ENCODE measurements around the gene MOV10L1. TPM values are rescaled to one million over a fixed set of nuclear protein-coding genes. Genes with fewer than 3 reads are reported as not detected.
"Not testable (repeated sequence)": the region's sequence is repeated elsewhere in the genome, so short reads cannot be mapped to it uniquely, and the experiment has no call there.

Gene MOV10L1
- polyA plus RNA-seq, 3 donors from 2014 or later: 1.4 TPM; not detected in 2

GRCh38 chr22:50199829-50200460 is 110.1 kb downstream of the MOV10L1 start:
- H3K9me3 Mint-ChIP-seq: no peaks in the 10 kb centered on the region
- peaks cover 0 to 3% (median 0%) of the 10 kb centered on the region in 3 donors for H3K36me3 Mint-ChIP-seq
- H3K4me3 Mint-ChIP-seq: peak overlapping the region; percentile 21 to 67 (median 54)
- DNase-seq: no peak
- H3K27me3 Mint-ChIP-seq (ENCODE audit: low read depth in 3 of 3): peaks cover 3 to 8% (median 6%) of the 10 kb centered on the region in 3 donors
- H3K27ac Mint-ChIP-seq: peak overlapping the region in 5 of 6 donors; percentile 35 to 78 (median 71)
- peaks cover 19 to 25% of the 10 kb centered on the region in 2 donors for H3K4me1 Mint-ChIP-seq

DNA sequence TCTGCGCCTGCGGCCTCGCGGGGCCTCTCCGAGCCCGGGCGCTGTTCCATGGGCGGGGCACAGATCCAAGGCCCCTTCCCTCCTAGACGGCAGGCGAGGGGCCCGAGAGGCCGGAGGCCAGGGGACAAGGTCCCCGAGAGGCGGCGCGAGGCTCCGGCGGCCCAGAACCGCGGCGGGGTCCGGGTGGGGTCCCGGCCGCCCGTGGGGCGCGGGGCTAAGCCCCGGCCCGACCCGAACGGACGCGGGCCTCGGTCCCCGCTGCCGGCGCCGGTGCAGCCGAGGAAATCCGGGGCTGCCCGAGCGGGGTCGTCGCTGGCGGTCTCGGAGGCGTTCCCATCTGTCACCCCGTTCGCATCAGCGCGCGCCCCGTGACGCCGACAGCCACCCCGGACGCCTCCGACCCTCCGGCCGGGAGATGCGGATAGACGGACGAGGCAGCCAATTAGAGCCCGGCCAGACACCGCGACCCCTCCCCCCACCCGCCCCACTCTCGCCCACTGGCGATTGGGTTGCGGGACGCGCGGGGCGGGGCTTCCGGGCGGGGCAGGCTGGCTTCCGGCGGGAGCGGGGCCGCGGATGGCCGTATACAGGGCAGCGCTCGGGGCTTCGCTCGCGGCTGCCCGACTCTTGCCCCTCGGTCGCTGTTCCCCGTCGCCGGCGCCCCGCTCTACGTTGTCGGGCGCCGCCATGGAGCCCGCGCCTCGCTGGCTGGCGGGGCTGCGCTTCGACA is 110.8 kb downstream of the MOV10L1 start, which contains the start of gene SELENOO:
Gene SELENOO (plus strand): TSS at position 551 of the 730 bp plus-strand sequence. CDS start 26 bp downstream, at position 577.
- H3K9me3 Mint-ChIP-seq: no peaks in the 10 kb centered on the region
- H3K27ac Mint-ChIP-seq: peak within 1 kb of the TSS in 5 of 6 donors; percentile 35 to 83 (median 74)
- H3K27me3 Mint-ChIP-seq (ENCODE audit: low read depth in 3 of 3): peaks cover 3 to 8% (median 6%) of the 10 kb centered on the region in 3 donors
- peak; percentile 90 to 93 (median 91) for DNase-seq
- H3K4me3 Mint-ChIP-seq: peak within 1 kb of the TSS; percentile 78 to 86 (median 84)
- peaks cover 23 to 30% of the 10 kb centered on the region in 2 donors for H3K4me1 Mint-ChIP-seq
- H3K36me3 Mint-ChIP-seq: peaks cover 0 to 3% (median 0%) of the 10 kb centered on the region in 3 donors

DNA sequence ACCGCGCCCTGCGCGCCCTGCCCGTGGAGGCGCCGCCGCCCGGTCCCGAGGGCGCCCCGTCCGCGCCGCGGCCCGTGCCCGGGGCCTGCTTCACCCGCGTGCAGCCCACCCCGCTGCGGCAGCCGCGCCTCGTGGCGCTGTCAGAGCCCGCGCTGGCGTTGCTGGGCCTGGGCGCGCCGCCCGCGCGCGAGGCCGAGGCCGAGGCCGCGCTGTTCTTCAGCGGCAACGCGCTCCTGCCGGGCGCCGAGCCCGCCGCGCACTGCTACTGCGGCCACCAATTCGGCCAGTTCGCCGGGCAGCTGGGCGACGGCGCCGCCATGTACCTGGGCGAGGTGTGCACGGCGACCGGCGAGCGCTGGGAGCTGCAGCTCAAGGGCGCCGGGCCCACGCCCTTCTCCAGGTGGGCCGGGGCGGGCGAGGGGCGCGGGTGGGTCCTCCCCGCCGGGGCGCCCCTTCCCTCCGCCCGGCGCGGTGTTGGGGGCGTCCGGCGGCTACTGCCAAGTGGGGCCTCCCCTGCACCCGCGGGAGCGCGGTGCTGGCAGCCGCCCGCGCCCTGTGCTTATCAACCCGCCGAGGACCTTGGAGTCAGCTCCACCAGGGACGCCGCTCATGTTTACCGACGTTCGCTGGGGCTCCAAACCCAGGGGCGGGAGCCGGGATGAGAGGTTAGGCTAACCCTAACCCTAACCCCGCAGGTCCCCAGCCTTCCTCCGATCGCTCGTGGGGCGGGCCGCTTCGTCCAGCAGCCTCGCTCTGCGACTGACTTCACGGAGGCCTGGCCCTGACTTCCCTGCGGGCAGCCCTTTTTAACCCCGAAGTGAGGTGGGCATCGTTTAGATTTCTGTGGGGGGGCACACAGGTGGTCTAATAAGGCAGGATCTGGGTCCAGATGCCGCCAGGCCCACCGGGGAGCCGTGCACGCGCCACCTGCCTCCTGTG is 111.7 kb downstream of the MOV10L1 start:
- H3K9me3 Mint-ChIP-seq: no peaks in the 10 kb centered on the region
- no peak for DNase-seq
- peak overlapping the region; percentile 78 to 86 (median 84) for H3K4me3 Mint-ChIP-seq
- peaks cover 23 to 30% of the 10 kb centered on the region in 2 donors for H3K4me1 Mint-ChIP-seq
- H3K27ac Mint-ChIP-seq: peak overlapping the region; percentile 34 to 83 (median 64)
- H3K36me3 Mint-ChIP-seq: peaks cover 0 to 3% (median 3%) of the 10 kb centered on the region in 3 donors
- peaks cover 3 to 6% (median 5%) of the 10 kb centered on the region in 3 donors for H3K27me3 Mint-ChIP-seq (ENCODE audit: low read depth in 3 of 3)

GRCh38 chr22:50202130-50202666 is 112.4 kb downstream of the MOV10L1 start:
- Mint-ChIP-seq H3K9me3 (no peaks in the 10 kb centered on the region), H3K36me3 (peaks cover 0 to 4% (median 3%) of the 10 kb centered on the region in 3 donors), H3K4me1 (peaks cover 23 to 30% of the 10 kb centered on the region in 2 donors), H3K27ac (peak overlapping the region; percentile 34 to 83 (median 64)), H3K27me3 (ENCODE audit: low read depth in 3 of 3) (peaks cover 2 to 6% (median 2%) of the 10 kb centered on the region in 3 donors), H3K4me3 (peak overlapping the region; percentile 78 to 86 (median 84))
- no peak for DNase-seq

- Mint-ChIP-seq H3K9me3 (no peaks in the 10 kb centered on the region), H3K27me3 (ENCODE audit: low read depth in 3 of 3) (peaks cover 0 to 8% (median 2%) of the 10 kb centered on the region in 3 donors), H3K27ac (no peak overlapping the region), H3K4me1 (peaks cover 27 to 30% of the 10 kb centered on the region in 2 donors), H3K4me3 (peak overlapping the region in 3 of 5 donors; percentile 27 to 51 (median 33)), H3K36me3 (peaks cover 0 to 4% (median 3%) of the 10 kb centered on the region in 3 donors)
- no peak for DNase-seq
Observed at GRCh38 chr22:50203288-50203687, 113.5 kb downstream of the MOV10L1 start.

DNA sequence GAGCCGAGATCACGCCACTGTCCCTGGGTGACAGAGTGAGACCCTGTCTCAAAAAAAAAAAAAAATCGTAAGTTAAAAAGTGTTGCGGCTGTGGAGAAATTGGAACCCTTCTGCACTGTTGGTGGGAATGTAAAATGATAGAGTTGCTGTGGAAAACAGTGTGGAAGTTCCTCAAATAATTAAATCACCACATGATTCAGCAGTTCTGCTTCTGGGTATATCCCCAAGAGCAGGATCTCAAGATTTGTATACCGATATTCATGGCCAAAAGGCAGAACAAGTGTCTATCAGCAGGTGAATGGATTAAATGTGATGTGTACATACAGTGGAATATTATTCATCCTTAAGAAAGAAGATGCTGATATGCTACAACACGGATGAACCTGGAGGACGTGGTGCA is 114.8 kb downstream of the MOV10L1 start:
- H3K27ac Mint-ChIP-seq: peak overlapping the region in 2 of 6 donors; percentile 3
- H3K27me3 Mint-ChIP-seq (ENCODE audit: low read depth in 3 of 3): peaks cover 0 to 5% (median 2%) of the 10 kb centered on the region in 3 donors
- no peak overlapping the region for H3K4me3 Mint-ChIP-seq
- no peak for DNase-seq
- H3K9me3 Mint-ChIP-seq: no peaks in the 10 kb centered on the region
- peaks cover 0 to 4% (median 0%) of the 10 kb centered on the region in 3 donors for H3K36me3 Mint-ChIP-seq
- H3K4me1 Mint-ChIP-seq: peaks cover 26 to 31% of the 10 kb centered on the region in 2 donors

- Mint-ChIP-seq H3K4me1 (peaks cover 29 to 35% of the 10 kb centered on the region in 2 donors), H3K27ac (peak overlapping the region in 4 of 6 donors; percentile 3 to 9 (median 4))
- not testable (repeated sequence) for H3K4me3 Mint-ChIP-seq; H3K9me3 Mint-ChIP-seq; H3K27me3 Mint-ChIP-seq (ENCODE audit: low read depth in 3 of 3); H3K36me3 Mint-ChIP-seq; DNase-seq
Observed at GRCh38 chr22:50204998-50205397, 115.2 kb downstream of the MOV10L1 start.

GRCh38 chr22:50205781-50206569 is 116.2 kb downstream of the MOV10L1 start:
- Mint-ChIP-seq H3K4me1 (peaks cover 29 to 37% of the 10 kb centered on the region in 2 donors), H3K4me3 (no peak overlapping the region), H3K9me3 (no peaks in the 10 kb centered on the region), H3K27ac (no peak overlapping the region), H3K36me3 (peaks cover 4 to 8% (median 4%) of the 10 kb centered on the region in 3 donors), H3K27me3 (ENCODE audit: low read depth in 3 of 3) (peaks cover 0 to 2% (median 0%) of the 10 kb centered on the region in 3 donors)
- DNase-seq: no peak

GRCh38 chr22:50206599-50206998 is 116.8 kb downstream of the MOV10L1 start:
- Mint-ChIP-seq H3K36me3 (peaks cover 4 to 12% (median 4%) of the 10 kb centered on the region in 3 donors), H3K4me3 (no peak overlapping the region), H3K4me1 (peaks cover 29 to 42% of the 10 kb centered on the region in 2 donors), H3K27ac (no peak overlapping the region), H3K27me3 (ENCODE audit: low read depth in 3 of 3) (peaks cover 0 to 2% (median 0%) of the 10 kb centered on the region in 3 donors), H3K9me3 (no peaks in the 10 kb centered on the region)
- DNase-seq: no peak

GRCh38 chr22:50207383-50208140 is 117.8 kb downstream of the MOV10L1 start:
- H3K27ac Mint-ChIP-seq: peak overlapping the region in 1 of 6 donors; percentile 60
- DNase-seq: no peak
- peaks cover 4 to 17% (median 7%) of the 10 kb centered on the region in 3 donors for H3K36me3 Mint-ChIP-seq
- H3K4me3 Mint-ChIP-seq: no peak overlapping the region
- H3K4me1 Mint-ChIP-seq: peaks cover 20 to 39% of the 10 kb centered on the region in 2 donors
- H3K27me3 Mint-ChIP-seq (ENCODE audit: low read depth in 3 of 3): peaks cover 0 to 2% (median 0%) of the 10 kb centered on the region in 3 donors
- no peaks in the 10 kb centered on the region for H3K9me3 Mint-ChIP-seq

DNA sequence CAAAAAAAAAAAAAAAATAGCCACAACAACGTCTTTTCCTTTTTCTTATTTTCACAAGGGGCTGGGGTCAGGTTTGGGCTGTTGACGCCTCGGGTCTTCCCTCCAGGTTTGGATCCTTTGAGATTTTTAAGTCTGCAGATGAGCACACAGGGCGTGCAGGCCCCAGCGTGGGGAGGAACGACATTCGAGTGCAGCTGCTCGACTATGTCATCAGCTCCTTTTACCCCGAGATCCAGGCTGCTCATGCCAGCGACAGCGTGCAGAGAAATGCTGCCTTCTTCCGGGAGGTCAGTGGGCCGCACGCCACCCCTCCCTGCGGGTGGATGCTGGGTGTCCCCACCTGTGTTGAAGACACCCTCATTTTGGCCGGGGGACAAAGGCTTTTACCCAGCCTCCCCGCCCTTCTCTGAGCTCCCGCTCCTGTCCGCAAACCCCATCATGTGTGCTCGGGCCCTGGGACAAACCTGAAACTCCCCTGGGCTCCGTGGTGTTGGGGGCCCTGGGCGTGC is 118.7 kb downstream of the MOV10L1 start:
- no peak overlapping the region for H3K27ac Mint-ChIP-seq
- H3K36me3 Mint-ChIP-seq: peaks cover 4 to 24% (median 11%) of the 10 kb centered on the region in 3 donors
- H3K9me3 Mint-ChIP-seq: no peaks in the 10 kb centered on the region
- peaks cover 21 to 43% of the 10 kb centered on the region in 2 donors for H3K4me1 Mint-ChIP-seq
- H3K27me3 Mint-ChIP-seq (ENCODE audit: low read depth in 3 of 3): peaks cover under 1 to 6% (median 2%) of the 10 kb centered on the region in 3 donors
- no peak for DNase-seq
- no peak overlapping the region for H3K4me3 Mint-ChIP-seq
